Subcutaneous abdominal adipose tissue (tissue), 5 donors: ENCODE data around the gene CISD1.

ENCODE experiments used
- H3K27ac ChIP-seq: one replicate; pipeline ENCODE4 v1.7.0; 2013; ENCODE audit warnings: low read depth, mild to moderate bottlenecking, inconsistent platforms, low read length, moderate library complexity
- H3K27me3 ChIP-seq, 5 donors: one replicate each; pipeline ENCODE4 v1.7.0; 2013; ENCODE audit warnings: low read length in 5 of 5, inconsistent platforms in 1 of 5; ENCODE audit not compliant: control insufficient read depth in 5 of 5, insufficient read depth in 4 of 5
- H3K36me3 ChIP-seq, 5 donors: one replicate each; pipeline ENCODE4 v1.7.0; 2013; ENCODE audit warnings: low read length in 5 of 5; ENCODE audit not compliant: control insufficient read depth in 5 of 5, insufficient read depth in 5 of 5
- H3K4me1 ChIP-seq, 5 donors: one replicate each; pipeline ENCODE4 v1.7.0; 2013; ENCODE audit warnings: low read length in 5 of 5, mild to moderate bottlenecking in 3 of 5, moderate library complexity in 1 of 5; ENCODE audit not compliant: control insufficient read depth in 5 of 5, insufficient read depth in 5 of 5
- H3K4me3 ChIP-seq, 5 donors: one replicate each; pipeline ENCODE4 v1.7.0; 2013; ENCODE audit warnings: low read length in 5 of 5, low read depth in 1 of 5
- H3K9ac ChIP-seq, 5 donors: one replicate each; pipeline ENCODE4 v1.7.0; 2013; ENCODE audit warnings: low read length in 5 of 5, mild to moderate bottlenecking in 4 of 5, moderate library complexity in 3 of 5
- H3K9me3 ChIP-seq, 5 donors: one replicate each; pipeline ENCODE4 v1.7.0; 2013; ENCODE audit warnings: low read length in 5 of 5; ENCODE audit not compliant: control insufficient read depth in 5 of 5
- donor health status: healthy.
- donor health status: healthy.
- donor health status: healthy.
- donor health status: healthy.
- donor health status: healthy.

CISD1 gene

DNA sequence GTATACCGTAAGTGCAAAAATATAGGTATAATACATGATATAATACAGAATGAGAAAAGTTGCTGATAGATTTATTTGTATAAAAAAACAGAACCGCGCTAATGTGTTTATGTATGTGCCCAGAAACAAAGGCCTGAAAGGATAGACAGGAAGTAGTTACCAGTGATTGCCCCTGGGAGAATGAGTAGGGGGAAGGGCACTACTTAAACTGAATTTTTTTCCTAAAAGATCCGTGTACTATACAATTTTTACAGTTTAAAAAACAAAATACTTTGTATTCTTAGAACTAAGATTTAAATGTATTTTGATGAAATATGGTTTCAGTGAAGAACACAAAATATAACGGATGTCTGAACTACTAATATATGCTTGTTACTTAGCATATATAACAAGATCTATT lies 4.2 kb upstream of the CISD1 start:
- no peak overlapping the region for H3K4me3 ChIP-seq
- peak overlapping the region; percentile 94 for H3K27ac ChIP-seq
- H3K36me3 ChIP-seq = no peaks in the 10 kb centered on the region
- no peaks in the 10 kb centered on the region for H3K9me3 ChIP-seq
- no peak overlapping the region for H3K9ac ChIP-seq
- H3K27me3 ChIP-seq = no peaks in the 10 kb centered on the region
- H3K4me1 ChIP-seq = peaks cover 5 to 39% (median 33%) of the 10 kb centered on the region in 5 donors

DNA sequence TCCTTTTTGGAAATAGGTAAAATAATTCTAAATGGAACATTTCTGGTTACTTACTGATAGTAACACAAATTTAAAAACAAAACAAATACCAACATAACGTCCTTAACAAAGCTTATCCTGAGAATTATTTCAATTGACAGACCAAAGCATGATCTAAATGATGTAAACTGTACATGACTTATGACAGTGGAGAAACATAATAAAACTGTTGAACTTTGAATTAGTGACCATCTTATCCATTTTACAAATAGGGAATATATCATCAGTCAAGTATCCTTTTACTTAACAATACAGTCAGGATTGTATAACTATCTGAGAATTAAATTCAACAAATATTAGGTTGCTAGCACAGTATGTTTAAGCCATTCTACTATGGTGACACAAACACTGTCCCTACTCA lies 3.7 kb upstream of the CISD1 start:
- Histone ChIP-seq H3K4me3 (peak overlapping the region in 4 of 5 donors; percentile 79 to 91 (median 85)), H3K4me1 (peaks cover 5 to 42% (median 38%) of the 10 kb centered on the region in 5 donors), H3K36me3 (no peaks in the 10 kb centered on the region), H3K9ac (no peak overlapping the region), H3K27ac (peak overlapping the region; percentile 94), H3K9me3 (no peaks in the 10 kb centered on the region), H3K27me3 (no peaks in the 10 kb centered on the region)

DNA sequence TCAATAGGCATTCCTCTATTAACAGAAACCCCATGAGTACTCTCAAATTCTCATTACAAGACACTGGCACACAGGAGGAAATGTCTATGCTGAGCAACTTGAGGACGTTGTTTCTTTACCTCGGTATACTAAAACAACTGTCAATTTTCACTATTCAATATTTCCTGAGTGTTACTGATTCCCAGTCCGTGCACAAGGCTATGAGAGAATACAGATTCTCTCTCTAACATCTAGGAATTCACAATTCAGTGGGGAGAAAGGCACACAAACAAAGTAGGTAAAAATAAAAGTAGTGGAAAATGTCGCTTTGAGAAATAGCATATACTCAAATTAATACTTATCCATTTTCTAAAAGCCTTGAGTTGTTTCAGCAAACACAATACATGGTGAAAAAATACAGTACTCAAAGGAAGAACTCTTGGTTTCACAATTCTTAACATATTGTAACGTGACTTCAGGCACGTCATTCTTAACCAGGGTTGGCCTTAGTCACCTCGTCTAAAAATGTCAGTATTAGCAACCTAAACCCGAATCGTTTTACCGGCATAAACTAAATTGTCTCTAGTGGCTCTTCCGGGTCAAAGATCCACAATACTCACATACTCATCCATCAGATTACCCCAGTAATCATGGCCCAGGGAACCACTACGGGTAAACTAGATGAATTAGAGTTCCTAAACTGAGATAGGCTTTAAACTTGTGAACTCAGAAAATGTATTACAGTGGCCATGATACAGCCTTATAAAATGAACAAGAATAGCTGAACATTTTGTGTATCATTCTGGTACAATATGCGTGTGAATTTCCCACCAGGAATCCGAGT lies 2.7 kb upstream of the CISD1 start:
- Histone ChIP-seq H3K36me3 (no peaks in the 10 kb centered on the region), H3K27me3 (no peaks in the 10 kb centered on the region), H3K9ac (peak overlapping the region; percentile 74 to 96 (median 86)), H3K9me3 (no peaks in the 10 kb centered on the region), H3K4me1 (peaks cover 5 to 45% (median 42%) of the 10 kb centered on the region in 5 donors), H3K27ac (peak overlapping the region; percentile 94), H3K4me3 (peak overlapping the region; percentile 79 to 98 (median 87))

DNA sequence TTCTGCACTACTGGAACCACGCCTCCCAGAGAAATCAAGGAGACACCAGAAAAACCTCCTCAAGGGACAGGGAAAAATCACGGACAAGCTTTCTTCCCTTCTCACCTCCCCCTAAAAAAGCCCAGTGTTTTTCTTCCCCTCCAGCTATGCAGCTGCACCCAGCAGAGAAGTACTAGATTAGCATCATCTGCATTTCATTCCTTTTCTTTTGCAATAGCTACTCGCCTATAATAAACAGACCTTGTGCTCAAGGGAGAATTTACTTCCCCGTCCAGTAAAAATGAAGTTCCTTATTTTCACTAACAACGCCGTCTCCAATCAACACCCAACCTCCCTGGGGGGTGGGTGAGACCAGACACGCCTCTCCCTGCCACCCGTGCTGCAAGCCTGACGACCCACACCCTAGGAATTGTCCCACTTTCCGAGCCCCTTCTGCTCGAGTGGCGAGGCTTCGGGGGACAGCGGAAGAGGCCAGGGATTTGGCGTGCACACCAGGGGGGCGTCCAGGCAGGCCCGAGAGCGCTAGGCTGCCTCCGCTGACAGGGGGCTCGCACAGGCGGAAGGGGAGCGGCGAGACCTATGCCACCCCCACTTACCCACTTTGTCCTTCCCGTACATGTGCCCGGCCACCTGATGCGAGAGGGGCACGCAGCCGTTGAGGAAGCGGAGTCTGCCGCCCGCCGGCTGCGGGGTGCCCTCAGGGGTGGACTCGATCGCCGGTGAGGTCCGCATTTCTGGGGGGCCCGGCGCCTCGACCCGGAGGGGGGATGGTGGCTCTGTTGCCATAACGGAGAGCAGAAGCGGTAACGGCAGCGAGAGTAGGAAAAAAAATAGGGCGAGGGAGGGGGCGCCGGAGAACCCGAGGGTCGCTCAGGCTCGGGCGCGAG lies 1.9 kb upstream of the CISD1 start:
- peak overlapping the region; percentile 94 for H3K27ac ChIP-seq
- peak overlapping the region; percentile 74 to 96 (median 86) for H3K9ac ChIP-seq
- no peaks in the 10 kb centered on the region for H3K27me3 ChIP-seq
- H3K4me3 ChIP-seq = peak overlapping the region; percentile 79 to 98 (median 87)
- no peaks in the 10 kb centered on the region for H3K9me3 ChIP-seq
- peaks cover 5 to 45% (median 42%) of the 10 kb centered on the region in 5 donors for H3K4me1 ChIP-seq
- H3K36me3 ChIP-seq = no peaks in the 10 kb centered on the region

DNA sequence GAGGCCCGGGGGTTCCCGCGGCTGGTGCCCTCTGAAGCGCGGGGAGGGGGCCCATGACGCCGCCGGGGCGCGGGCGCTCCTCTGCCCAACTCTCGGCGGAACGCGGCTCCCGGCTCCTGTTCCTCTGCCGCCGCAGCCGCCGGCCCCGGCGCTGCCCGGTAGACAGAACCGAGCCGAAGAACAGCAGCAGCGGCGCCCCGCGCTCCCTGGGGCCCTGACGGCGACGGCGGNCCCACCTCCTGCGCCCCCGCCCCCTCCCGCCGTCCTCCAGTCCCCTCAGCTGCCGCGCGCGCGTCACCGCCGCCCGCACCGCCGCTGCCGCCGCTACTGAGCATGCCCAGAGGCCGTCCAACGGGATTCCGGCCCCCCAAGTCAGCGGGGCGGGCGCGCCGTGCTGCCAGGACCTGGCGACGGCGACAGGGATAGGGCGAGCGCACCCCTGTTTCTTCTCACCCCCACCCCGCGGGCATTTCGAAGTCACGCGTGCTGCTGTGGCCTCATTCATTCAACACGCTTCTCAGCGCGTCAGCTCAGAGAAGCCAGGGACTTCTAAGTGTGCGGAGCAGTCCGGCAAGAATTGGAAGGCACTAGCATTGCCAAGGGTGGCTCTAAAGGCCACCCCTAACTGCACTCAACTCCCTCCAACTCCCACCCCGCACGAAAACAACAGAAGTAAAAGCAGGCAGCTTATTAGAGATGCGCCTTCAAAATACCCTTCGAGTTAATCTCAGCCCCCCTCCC lies 1.1 kb upstream of the CISD1 start, which contains the start of gene IPMK:
Gene IPMK (minus strand): TSS at position 182 of the 741 bp plus-strand sequence. CDS start 283 bp downstream, outside the sequence.
- H3K9me3 ChIP-seq = no peaks in the 10 kb centered on the region

DNA sequence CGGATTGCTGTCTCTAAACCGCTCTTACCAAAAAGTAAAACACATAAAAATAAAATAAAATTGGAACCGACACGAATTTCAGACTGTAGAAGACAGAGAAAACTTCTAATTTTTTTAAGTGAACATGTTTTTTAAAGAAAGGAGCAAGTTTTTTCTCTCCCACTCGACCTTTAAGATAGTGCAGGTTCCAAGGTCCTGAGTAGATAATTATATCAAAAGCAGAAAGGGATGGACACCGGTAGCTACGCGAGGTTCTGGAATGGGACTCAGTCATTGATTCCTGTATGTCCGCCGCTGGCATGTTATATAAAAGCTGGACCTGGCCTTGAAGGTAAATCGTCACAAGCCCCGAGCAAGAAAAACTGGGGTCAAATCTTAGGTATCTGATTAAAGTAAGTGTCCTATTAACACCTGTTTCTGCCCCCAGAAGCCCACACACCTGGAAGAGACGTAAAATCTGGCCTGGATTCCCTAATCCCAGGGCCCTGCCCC lies 462 bp upstream of the CISD1 start:
- Histone ChIP-seq H3K9ac (peak overlapping the region; percentile 26 to 86 (median 78)), H3K36me3 (no peaks in the 10 kb centered on the region), H3K9me3 (no peaks in the 10 kb centered on the region), H3K4me1 (peaks cover 5 to 45% (median 42%) of the 10 kb centered on the region in 5 donors), H3K27me3 (no peaks in the 10 kb centered on the region), H3K27ac (peak overlapping the region; percentile 94), H3K4me3 (peak overlapping the region; percentile 78 to 98 (median 86))

More for the DNA sequence above, 1.1 kb upstream of the CISD1 start, which contains the start of gene IPMK:
- no peaks in the 10 kb centered on the region for H3K36me3 ChIP-seq
- H3K4me1 ChIP-seq = peaks cover 5 to 45% (median 42%) of the 10 kb centered on the region in 5 donors
- peak within 1 kb of the TSS; percentile 74 to 96 (median 86) for H3K9ac ChIP-seq
- H3K4me3 ChIP-seq = peak within 1 kb of the TSS; percentile 86 to 98 (median 91)
- H3K27me3 ChIP-seq = no peaks in the 10 kb centered on the region
- H3K27ac ChIP-seq = peak within 1 kb of the TSS; percentile 94

DNA sequence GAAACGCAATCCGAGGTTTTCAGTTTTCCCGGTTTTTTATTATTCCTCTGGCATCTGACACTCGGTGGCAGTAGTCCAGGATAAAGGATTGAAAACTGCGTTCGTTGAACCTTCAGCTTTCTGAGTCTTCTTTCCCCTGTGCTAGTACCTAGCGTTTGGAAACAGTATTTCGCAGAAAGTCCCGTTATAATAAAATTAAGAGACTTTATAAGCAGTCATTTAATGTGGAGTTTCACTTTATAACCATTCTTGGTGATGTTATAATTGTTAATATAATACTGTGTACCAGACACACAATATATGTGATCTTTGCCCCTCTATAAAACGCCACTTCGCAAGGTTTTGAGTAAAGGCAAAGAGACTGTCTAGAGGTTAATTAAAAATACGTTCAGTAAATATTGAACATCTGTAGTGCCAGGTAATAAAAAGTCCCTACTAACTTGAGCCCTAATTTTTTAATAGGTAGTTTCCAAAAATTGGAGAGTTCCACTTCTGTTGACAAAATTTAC lies 874 bp downstream of the CISD1 start:
- H3K36me3 ChIP-seq = no peaks in the 10 kb centered on the region
- H3K9me3 ChIP-seq = no peaks in the 10 kb centered on the region
- peak overlapping the region; percentile 44 to 86 (median 82) for H3K9ac ChIP-seq
- no peaks in the 10 kb centered on the region for H3K27me3 ChIP-seq
- peaks cover 5 to 45% (median 40%) of the 10 kb centered on the region in 5 donors for H3K4me1 ChIP-seq
- H3K27ac ChIP-seq = peak overlapping the region; percentile 94
- H3K4me3 ChIP-seq = peak overlapping the region; percentile 77 to 98 (median 84)

DNA sequence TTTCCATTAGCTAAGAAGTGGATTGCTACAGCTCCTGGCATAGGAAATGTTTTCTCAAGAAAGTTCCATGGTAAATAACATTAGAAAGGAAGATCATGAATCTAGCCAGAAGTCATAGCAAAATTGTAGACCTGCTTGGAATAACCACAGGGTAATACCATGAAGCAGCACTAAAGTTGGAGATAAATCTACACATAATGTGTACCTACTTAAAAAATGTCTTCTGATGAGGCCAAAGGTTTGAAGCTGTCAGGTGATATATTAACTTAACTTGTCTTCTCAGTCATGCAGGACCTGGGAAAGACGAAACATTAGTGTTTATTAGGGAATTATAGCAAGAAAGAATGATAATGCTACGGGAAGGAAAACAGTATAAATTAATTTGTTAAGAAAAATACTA lies 6.3 kb downstream of the CISD1 start:
- H3K4me1 ChIP-seq = peaks cover 0 to 5% (median 0%) of the 10 kb centered on the region in 5 donors
- H3K27me3 ChIP-seq = no peaks in the 10 kb centered on the region
- peaks cover 0 to 4% (median 0%) of the 10 kb centered on the region in 5 donors for H3K36me3 ChIP-seq
- no peak overlapping the region for H3K4me3 ChIP-seq
- no peak overlapping the region for H3K9ac ChIP-seq
- H3K27ac ChIP-seq = no peak overlapping the region
- no peaks in the 10 kb centered on the region for H3K9me3 ChIP-seq

DNA sequence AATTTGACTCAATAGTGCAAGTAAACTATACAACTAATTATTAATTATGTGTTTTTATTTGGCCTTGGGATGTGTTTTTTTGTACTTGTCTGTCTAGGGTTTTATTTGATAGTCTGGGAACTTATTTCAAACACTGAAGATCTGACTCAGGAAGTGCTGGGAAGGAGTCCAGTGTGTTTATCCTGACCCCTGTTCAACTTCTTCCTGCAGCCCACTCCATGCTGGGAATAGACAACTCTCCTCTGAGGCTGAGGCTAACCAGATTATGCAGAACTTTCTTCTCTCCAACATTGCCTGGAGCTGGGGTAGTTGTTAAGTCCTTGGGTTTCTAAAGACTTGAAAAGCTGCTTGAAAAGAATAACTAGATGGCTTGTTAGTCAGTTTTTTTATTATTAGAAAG lies 6.9 kb downstream of the CISD1 start:
- Histone ChIP-seq H3K9ac (no peak overlapping the region), H3K4me1 (no peaks in the 10 kb centered on the region), H3K27ac (no peak overlapping the region), H3K4me3 (no peak overlapping the region), H3K36me3 (peaks cover 0 to 4% (median 0%) of the 10 kb centered on the region in 5 donors), H3K27me3 (no peaks in the 10 kb centered on the region), H3K9me3 (no peaks in the 10 kb centered on the region)
